GM19452 (cell line): ENCODE measurements around the gene ZNF69.
"Not testable (repeated sequence)": the region's sequence is repeated elsewhere in the genome, so short reads cannot be mapped to it uniquely, and the experiment has no call there.

Source experiments
- ATAC-seq: cut with Tn5 transposase; IDR thresholded peaks from one replicate; pipeline ENCODE4 v1.9.1; 2021; ENCODE audit not compliant: unreplicated experiment

ZNF69 gene

DNA sequence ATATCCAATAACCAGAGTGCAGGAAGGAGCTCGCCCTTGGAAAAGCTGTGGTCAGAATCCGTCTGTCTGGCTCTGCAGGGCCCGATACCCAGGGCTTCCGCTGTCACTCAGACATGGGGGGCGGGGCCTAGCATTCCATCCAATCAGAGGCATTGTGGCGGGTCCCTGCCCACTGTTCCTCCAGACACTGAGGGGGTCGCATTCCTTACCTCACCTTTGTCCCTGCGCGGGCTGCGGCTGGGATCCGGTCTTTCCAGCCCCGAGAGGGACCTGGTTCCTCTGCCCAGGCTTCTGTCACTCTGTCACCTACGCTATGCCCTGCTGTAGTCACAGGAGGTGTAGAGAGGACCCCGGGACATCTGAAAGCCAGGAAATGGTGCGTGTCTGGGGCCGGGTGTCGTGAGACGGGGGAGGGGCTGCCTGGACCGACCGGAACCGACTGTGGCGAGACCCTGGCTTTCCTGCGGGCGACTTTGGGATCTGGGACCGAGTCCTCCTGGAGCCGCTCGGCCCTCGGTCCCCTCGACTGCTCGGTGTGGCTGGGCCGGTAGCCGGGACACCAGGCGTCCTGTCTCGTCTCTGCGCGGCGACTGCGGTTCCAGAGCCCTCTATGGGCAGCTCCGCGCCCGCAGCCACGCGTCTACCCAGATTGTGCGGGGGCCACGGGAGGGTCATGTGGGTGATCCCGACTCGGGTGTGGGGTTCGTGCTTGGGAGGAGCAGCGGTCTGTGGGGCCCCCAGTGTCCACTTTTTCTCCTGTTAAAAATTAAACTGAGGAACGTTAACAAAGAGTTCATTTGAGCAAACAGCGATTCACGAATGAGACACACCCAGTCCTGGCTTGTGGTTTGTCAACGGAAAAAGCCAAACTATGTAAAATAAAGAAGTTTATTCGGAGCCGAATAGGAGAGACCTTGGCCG is at the start of gene ZNF69:
ZNF69 (plus strand) TSS at position 172 of the 921 bp plus-strand sequence; CDS start at position 314, 142 bp downstream.
- ATAC-seq = no peak

DNA sequence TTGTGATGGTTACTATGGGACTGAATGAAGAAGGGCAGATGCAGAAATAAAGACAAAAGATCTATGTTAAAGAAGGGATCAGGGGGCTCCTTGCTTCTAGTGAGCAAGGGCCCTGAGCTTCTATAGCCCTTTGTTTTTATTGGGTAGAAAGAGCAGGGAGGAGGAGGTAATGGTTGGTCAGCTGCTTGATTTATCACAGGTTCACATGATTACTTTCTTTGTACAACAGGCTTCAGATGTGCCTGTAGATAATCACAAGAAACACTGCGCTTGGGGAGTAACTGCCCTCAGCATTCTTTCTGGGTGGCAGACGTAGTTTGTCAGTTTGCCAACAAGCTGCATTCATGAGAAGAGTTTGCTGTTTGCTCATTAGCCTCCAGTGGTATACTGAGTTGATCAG is 43.9 kb upstream of the ZNF69 start:
- no peak for ATAC-seq

DNA sequence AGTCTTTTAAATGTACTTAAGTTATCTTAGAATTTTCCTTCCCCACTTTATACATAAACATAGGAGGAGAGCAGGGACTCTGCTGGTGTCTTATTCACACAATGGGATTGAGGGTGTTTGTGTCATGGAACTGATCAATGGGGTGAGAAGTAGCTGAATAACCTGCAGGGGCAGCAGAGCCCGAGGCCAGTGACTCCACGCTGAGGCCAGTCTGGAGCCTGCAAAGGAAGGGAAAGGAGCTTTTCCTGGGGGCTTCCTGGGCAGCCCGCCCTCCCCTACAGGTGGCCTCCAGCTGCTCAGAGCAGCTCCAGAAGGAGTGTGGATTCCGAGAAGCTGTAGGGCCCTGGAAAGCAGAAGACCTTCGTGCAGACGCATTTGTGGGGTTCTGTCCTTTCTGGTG is 40.0 kb upstream of the ZNF69 start:
- not testable (repeated sequence) for ATAC-seq

DNA sequence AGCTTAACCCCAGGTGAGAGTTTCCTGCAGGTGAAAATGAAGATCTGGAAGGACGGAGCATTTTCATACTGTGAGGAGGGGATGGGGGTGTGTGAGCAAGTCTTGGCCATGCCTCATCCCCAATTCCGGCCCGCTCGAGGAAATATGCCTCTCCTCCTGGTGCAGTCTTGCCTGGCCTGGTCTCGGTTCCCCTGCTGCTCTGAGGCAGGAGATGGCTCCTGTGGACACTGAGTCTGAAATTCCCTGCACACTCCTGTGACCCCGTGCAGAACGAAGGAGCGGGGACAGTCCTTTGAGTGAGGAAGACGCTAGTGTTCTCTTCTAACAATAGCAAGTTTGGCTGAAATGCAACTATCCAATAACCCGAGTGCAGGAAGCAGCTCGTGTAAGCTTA is 39.4 kb upstream of the ZNF69 start:
- ATAC-seq = no peak

DNA sequence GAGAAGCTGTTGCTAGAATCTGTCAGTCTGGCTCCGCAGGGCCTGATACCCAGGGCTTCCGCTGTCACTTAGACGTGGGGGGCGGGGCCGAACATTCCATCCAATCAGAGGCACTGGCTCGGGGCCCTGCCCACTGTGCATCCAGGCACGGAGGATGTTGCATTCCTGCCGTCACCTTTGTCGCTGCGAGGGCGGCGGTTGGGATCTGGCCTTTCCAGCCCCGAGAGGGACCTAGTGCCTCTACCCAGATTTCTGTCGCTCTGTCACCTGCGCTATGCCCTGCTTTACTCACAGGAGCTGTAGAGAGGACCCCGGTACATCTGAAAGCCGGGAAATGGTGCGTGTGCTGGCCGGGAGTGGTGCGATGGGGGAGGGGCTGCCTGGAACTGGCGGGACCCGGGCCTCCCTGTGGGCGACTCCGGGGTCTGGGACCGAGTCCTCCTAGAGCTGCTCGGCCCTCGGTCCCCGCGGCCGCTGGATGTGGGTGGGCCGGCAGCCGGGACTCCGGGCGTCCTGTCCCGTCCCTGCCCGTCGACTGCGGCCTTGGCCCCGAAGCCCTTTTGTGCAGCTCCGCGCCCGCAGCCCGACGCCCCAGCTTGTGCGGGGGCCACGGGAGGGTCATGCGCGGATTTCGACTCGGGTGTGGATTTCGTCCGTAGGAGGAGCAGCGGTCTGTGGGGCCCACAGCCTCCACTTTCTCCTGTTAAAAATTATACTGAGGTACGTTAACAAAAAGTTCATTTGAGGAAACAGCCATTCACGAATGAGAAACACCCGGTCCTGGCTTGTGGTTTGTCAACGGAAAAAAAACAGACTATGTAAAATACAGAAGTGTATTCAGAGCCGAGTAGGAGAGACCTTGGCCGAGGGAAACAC is 38.8 kb upstream of the ZNF69 start, which contains the start of gene ZNF439:
ZNF439 (plus strand) TSS at position 133 of the 876 bp plus-strand sequence; CDS start at position 275, 142 bp downstream.
- no peak for ATAC-seq

DNA sequence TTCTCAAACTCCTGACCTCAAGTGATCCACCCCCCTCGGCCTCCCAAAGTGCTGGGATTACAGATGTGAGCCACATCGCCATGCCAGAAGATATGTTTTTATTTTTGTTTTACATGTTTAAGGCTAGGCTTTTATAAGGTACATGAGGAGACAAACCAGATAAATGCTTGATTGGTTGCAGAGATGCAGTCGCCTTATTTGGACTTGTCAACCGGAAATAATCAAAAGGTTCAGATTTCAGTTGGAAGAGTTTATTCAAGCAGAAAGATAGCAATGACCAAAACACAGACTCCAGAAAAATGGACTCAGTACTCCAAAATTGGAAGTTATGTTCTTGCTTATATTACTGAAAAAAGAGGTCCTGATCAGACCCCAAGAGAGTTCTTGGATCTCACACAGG is 37.3 kb upstream of the ZNF69 start:
- ATAC-seq = not testable (repeated sequence)

DNA sequence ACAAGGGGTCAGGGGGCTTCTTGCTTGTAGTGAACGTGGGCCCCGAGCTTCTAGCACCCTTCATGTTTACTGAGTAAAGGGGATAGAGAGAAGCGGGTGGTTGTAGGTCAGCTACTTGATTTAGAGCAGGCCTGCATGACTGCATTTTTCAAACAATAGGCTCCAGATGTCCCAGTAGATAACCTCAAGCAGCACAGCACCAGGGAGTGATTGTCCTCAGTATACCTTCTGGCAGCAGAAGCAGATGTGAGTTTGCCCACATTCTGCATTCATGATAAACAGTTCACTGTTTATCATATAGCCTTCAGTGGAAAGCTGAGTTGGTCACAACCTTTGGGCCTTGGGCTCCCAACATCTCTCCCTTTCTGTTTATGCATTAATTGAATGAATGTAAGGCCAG is 34.2 kb upstream of the ZNF69 start:
- no peak for ATAC-seq

DNA sequence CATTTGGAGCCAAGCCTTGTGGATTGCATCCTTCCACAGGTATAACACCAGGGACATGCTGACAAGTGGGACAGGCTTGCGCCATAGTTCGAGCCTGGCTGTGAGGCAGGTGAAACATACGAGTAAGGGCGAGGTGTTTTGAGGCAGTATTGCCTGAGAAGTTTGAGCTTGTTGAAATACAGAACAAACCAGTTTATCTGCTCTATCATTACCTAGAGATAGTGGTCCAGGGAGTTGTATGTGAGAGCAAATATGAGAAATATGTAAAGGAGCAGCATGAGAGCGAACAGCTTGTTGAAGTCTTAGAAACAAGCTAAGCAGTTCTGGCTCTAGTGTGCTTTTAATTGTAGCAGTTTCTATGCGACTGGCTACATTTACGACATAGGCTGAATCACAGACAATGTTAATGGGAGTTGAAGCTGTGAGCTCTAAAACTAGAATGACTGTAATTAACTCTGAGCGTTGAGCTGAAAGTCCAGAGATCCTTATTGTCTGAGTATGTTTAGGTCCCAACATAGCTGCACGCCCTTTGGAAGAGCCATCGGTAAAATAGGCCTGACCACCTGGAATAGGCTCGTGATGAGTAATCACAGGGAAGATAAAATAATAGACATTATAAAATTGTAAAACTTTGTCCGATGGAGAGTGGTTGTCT is 30.9 kb upstream of the ZNF69 start:
- no peak for ATAC-seq

DNA sequence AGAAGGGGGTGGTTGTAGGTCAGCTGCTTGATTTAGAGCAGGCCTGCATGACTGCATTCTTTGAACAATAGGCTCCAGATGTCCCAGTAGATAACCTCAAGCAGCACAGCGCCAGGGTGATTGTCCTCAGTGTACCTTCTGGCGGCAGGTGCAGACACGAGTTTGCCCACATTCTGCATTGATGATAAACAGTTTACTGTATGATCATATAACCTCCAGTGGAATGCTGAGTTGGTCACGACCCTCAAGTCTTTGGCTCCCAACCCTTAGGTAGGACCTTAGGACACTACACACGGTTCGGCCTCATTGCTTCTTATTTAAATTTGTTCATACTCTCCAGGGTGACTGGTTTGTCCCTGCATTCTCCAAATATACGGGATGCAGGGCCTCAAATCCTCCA is 26.9 kb upstream of the ZNF69 start:
- ATAC-seq = no peak

DNA sequence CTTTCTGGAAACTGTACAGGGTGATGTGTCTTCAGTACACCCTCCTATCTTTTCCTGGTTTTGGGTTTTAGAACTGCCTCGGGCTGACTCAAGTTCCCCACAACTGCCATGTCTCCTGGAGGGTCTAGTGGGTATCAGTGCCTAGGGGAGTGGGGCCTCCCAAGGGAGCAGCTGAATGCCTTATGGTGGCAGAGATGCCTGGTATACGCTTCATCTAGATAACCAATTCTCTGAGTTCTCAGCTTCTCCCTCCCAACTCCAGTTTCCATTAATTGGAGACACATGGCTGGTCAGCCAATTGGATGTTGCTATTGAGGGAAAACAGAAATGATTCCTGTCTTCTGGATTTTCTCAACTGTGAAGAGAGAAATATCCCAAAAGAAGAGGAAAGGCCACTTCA is 26.3 kb upstream of the ZNF69 start:
- no peak for ATAC-seq

DNA sequence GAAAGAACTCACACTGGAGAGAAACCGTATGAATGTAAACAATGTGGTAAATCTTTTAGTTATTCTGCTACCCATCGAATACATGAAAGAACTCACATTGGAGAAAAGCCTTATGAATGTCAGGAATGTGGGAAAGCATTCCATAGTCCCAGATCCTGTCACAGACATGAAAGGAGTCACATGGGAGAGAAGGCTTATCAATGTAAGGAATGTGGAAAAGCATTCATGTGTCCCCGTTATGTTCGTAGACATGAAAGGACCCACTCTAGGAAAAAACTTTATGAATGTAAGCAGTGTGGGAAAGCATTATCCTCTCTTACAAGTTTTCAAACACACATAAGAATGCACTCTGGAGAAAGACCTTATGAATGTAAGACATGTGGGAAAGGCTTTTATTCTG is 19.8 kb upstream of the ZNF69 start:
- ATAC-seq = not testable (repeated sequence)

DNA sequence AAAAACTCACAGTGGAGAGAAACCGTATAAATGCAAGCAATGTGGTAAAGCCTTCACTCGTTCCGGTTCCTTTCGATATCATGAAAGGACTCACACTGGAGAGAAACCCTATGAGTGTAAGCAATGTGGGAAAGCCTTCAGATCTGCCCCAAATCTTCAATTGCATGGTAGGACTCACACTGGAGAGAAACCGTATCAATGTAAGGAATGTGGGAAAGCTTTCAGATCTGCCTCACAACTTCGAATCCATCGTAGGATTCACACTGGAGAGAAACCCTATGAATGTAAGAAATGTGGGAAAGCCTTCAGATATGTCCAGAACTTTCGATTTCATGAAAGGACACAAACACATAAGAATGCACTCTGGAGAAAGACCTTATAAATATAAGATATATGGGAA is 19.4 kb upstream of the ZNF69 start:
- ATAC-seq = no peak

DNA sequence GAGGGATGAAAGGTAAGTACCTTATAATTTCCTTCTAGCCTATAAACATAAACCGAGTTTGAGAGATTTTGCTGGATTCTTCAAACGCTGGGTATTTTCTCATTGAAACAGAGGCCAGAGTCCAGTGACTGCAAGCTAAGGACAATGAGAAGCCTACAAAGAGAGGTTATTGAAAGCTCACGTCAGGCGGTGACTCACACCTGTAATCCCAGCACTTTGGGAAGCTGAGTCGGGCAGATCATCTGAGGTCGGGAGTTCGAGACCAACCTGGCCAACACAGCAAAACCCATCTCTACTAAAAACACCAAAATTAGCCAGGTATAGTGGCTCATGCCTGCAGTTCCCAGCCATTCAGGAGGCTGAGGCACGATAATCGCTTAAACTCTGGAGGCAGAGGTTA is 15.0 kb upstream of the ZNF69 start:
- ATAC-seq = no peak

DNA sequence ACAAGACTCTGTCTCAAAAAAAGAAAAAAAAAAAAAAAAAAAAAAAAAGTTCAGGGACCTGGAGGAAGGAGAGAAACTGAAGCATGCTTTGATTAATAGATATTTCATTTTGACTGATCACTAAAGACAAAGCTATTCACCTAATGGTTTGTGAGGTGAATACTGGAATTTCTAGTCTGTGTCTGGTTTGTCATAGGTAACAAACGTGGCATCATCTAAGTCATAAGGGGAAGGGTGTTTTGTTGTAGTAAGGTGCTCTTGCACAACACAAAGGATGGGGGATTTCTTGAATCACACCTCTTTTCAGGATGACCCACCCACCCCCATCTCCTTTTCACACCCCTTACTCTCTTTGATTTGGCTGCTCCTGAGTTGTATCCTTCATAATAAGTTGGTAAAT is 13.8 kb upstream of the ZNF69 start:
- no peak for ATAC-seq

DNA sequence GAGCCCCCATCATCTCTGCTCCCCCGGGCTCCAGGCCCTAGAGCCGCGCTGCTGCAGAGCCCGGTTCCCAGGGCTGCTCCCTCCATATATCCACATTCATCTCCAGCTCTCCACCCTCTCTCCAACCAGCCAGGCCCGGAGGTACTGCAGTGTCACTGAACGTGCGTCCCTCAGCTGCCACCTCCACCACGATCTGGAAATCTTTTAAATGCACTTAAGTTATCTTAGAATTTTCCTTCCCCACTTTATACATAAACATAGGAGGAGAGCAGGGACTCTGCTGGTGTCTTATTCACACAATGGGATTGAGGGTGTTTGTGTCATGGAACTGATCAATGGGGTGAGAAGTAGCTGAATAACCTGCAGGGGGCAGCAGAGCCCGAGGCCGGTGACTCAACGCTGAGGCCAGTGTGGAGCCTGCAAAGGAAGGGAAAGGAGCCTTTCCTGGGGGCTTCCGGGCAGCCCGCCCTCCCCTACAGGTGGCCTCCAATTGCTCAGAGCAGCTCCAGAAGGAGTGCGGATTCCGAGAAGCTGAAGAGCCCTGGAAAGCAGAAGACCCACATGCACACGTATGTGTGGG is 7.8 kb upstream of the ZNF69 start:
- not testable (repeated sequence) for ATAC-seq

DNA sequence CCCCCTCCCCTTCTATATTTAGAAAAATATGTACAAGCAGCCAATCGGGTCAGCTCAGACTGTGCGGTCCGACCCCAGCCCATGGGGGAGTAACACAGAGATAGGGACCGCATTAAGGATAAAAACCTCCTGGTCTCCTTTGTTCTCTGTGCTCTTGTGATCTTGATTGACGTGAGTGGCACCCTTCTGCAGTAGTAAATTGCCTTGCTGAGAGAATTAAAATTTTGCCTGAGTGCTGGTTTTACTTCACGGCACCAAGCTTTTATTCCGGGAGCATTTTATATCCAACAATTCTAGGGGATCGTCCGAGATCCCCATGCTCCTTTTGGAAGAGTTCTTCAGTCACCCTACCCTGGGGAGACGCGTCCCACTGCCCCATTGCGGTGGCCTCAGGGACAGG is 7.0 kb upstream of the ZNF69 start:
- no peak for ATAC-seq

DNA sequence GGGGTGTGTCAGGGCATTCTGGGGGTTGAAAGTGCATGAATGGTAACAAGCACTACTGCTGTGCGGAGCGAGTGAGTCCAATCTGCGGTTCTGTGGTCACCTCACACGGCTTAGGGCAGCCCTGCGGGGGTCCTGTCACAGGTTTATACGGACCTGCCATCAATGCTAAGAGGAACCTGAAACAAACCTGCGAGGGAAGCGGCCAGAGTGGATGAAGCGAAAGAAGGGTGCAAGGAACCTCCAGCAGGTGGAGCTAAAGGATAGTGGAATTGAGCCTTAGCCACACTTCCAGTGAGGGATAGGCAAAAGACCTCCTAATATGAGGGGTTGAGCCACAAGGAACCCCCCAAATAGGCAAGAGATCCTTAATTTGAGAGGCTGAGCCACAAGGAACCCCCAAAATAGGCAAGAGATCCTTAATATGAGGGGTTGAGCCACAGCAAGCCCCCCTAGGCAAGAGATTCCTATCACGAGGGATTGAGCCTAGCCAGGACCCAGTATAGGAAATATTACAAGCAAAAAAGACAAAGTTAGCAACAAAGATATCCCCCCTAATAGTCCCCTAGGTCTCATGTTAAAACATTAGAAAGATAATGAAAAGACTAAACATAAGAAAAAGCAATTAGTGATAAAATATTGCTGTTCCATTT is 6.3 kb upstream of the ZNF69 start:
- no peak for ATAC-seq

DNA sequence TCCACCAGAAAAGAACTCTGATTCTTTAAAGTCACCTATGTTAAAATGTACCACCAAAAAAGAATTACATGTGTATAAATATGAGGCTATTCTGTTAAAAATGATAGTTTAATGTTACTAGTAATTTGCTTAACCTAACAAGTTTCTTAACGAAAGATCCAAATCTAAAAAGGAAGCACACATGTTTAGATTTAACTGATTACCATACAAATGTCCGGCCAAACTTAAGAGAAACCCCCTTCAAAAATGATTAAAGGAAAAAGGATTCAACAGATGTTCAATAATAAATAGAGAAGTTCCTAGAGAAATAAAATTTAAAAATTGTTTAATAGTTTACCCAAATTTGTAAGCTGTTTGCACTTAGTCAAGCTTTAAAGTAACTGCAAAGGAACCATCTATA is 5.0 kb upstream of the ZNF69 start:
- no peak for ATAC-seq

DNA sequence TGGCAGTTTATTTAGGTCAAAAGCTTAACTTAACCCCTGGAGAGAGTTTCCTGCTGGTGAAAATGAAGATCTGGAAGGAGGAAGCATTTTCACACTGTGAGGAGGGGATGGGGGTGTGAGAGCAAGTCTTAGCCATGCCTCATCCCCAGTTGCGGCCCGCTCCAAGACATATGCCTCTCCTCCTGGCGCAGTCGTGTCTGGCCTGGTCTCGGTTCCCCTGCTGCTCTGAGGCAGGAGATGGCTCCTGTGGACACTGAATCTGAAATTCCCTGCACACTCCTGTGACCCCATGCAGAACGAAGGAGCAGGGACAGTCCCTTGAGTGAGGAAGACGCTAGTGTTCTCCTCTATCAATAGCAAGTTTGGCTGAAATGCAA is 360 bp upstream of the ZNF69 start:
- ATAC-seq = no peak

DNA sequence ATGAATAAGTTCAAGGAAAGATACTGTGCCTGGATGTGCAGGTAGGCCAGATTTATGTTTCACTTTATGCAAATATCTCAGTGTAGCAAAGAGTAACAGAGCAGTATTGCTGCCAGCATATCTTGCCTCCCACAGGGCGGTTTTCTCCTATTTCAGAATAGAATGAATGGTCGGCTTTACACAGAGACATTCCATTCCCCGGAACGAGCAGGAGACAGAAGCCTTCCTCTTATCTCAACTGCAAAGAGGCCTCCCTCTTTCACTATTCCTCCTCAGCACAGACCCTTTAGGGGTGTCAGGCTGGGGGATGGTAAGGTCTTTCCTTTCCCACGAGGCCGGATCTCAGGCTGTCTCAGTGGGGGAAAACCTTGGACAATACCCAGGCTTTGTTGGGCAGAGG is 2.3 kb downstream of the ZNF69 start:
- not testable (repeated sequence) for ATAC-seq
